GM21528 (cell line): ENCODE data around the gene COMMD1.
"Not testable (repeated sequence)": the region's sequence is repeated elsewhere in the genome, so short reads cannot be mapped to it uniquely, and the experiment has no call there.

Source experiments
- ATAC-seq: cut with Tn5 transposase; IDR thresholded peaks from one replicate; pipeline ENCODE4 v1.9.1; 2021; ENCODE audit warnings: mild to moderate bottlenecking, moderate library complexity; ENCODE audit not compliant: unreplicated experiment, low FRiP score

The COMMD1 gene

GRCh38 chr2:61962095-61962984 is 56.9 kb downstream of the COMMD1 start:
- ATAC-seq: no peak

GRCh38 chr2:61966087-61966727 is 60.7 kb downstream of the COMMD1 start:
- no peak for ATAC-seq

DNA sequence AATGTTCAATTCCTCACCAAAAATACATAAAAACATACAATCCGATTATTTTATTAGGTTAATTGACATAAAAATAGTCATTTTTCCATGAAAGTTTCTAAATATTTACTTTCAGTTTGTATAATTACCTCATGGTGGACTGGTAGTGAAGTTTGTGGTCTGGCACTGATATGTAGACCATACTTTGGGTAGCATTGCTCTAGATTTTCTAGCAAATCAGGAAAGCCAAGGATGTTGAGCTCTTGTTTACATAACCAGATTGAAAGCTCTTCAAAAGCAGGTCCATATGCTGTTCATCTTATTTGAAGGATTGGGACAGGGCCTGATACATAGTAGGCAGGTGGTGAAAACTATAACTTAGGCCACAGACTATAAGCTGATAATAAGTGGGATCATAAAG is 61.8 kb downstream of the COMMD1 start:
- ATAC-seq: no peak

GRCh38 chr2:61969376-61969775 is 63.9 kb downstream of the COMMD1 start:
- ATAC-seq: no peak

DNA sequence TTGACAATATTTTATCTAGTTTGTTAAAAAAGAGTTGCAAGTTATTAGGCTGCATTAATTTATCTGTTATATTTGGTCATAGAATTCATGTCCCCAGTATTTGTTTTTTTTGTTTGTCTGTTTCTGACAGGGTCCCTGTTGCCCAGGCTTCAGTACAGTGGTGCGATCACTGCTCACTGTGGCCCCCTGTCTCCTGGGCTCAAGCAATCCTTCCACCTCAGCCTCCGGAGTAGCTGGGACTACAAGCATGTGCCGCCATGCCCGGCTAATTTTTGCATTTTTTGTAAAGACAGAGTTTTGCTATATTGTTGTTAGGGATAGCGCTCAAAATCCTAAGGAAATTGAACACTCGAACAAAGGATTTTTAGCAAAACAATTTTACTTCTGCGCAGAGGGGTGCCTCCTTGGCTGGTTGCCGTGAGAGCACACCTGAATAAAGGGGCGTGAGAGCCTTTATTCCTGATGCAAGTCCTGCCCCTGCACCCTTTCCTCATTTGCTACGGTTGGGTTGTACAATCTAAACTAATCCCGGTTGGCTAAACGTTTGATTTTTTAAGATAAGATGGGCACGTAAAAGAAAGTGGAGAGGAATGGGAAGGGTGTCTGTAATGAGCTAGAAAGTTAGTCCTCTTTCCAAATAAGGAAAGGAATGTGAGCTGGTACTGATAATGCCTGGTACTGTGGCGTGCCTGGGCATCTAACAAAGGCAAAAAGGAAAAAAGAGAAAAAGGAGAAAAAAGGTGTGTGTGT is 65.5 kb downstream of the COMMD1 start:
- no peak for ATAC-seq

- ATAC-seq: no peak
These were observed 73.0 kb downstream of the COMMD1 start for GRCh38 chr2:61978522-61978921.

DNA sequence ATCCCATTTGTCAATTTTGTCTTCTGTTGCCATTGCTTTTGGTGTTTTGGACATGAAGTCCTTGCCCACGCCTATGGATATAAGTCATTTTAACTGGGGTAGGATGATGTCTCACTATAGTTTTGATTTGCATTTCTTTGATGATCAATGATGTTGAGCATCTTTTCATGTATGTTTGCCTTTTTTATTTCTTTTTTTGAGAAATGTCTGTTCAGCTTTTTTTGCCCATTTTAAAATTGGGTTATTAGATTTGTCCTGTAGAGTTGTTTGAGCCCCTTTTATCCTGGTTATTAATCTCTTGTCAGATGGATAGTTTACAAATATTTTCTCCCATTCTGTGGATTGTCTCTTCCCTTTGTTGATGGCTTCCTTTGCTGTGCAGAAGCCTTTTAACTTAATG is 75.3 kb downstream of the COMMD1 start:
- ATAC-seq: no peak

- ATAC-seq: no peak
These were observed 79.2 kb downstream of the COMMD1 start for GRCh38 chr2:61984682-61985081.

GRCh38 chr2:61988462-61989366 is 83.2 kb downstream of the COMMD1 start:
- ATAC-seq: no peak

DNA sequence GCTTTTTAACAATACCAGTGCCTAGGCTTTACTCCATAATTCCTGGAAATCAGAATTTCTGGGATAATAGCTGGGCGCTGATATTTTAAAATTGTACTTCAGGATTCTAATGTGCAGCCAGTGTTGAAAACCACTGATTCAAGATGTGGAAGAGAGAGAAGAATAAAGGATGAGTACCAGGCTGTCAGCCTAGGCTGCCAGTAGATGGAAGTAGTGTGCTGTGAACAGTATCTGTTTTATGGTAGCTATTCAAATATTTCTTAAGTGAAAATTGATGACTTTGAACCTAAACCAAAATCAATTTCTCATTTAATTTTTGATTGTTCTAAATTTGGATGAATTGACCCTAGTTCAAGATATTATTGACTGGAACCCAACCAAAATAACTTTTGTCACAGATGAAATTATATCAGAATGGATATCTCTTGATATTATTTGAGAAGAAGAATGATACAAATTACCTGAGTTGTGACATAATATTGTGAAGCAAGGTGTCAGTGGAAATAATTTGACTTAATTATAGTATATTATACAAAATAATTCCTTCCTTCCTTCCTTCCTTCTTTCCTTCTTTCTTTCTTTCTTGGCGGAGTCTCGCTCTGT is 88.0 kb downstream of the COMMD1 start:
- ATAC-seq: no peak

GRCh38 chr2:61994531-61994930 is 89.1 kb downstream of the COMMD1 start:
- no peak for ATAC-seq

- ATAC-seq: peak; percentile 13
These were observed 89.6 kb downstream of the COMMD1 start for GRCh38 chr2:61995065-61995464.

DNA sequence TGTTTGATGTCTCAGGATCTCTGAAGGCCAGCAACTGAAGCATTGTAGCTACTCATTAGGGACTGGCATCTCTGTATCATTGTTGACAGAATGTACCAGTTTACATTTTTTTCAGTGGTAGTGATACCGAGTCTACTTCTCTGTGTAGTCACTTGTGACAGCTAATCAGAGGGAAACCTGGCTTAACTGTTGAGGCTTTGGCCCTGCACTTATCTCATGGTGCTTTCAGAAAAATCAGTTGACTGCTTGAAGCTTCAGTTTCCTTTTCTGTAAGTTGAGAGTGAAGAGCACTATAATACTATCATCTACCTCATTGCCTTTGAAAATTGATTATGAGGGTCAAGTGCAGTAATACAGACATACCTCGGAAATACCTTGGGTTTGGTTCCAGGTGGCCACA is 90.0 kb downstream of the COMMD1 start:
- ATAC-seq: peak; percentile 63

DNA sequence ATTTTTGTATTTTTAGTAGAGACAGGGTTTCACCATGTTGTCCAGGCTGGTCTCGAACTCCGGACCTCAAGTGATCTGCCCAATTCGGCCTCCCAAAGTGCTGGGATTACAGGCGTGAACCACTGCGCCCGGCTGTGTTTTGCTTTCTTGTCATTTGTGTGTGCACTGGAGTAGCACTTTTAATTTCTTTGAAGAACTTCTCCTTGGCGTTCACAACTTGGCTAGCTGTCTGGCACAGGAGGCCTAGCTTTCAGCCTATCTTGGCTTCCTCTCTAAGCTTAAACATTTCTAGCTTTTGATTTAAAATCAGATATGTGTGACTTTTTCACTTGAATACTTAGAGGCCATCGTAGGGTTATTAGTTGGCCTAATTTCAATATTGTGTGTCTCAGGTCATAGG is 93.0 kb downstream of the COMMD1 start:
- ATAC-seq: no peak

- ATAC-seq: no peak
These were observed 95.1 kb downstream of the COMMD1 start for GRCh38 chr2:62000538-62000937.

DNA sequence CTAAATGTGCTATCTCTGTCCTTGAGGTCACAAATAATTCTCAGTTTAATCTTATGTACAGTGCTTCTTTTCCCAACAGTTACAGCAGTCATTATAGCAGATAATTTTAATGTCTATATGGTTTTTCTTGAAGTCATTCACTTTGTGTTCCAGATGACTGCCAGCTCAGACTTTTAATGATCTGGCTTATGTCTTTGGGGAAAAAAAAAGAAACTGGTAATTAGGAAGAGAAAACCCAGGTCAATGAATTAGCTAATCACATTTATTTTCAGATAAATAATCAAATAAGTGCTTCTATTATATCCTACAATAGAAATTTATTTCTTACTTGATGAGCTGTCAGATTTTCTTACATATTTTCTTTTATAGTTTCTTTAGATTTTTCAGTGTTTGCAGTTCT is 96.0 kb downstream of the COMMD1 start:
- no peak for ATAC-seq

GRCh38 chr2:62004428-62004827 is 99.0 kb downstream of the COMMD1 start:
- not testable (repeated sequence) for ATAC-seq

DNA sequence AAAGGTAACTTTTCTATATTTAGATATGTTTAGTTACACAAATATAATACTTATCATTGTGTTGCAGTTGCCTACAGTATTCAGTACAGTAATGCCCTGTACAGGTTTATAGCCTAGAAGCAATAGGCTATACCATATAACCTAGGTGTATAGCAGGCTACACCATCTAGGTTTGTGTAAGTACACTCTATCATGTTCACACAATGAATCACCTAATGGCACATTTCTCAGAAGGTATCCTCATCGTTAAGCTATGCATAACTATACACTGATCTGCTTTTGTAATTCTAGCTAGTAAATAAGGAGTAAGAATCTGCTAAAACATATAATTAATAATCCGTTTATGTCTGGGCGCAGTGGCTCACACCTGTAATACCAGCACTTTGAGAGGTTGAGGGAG is 102.1 kb downstream of the COMMD1 start:
- ATAC-seq: no peak

- no peak for ATAC-seq
These were observed 105.3 kb downstream of the COMMD1 start for GRCh38 chr2:62010632-62011256.
